ENCODE measurements around the gene CRMP1. TPM values are rescaled to one million over a fixed set of nuclear protein-coding genes. Genes with fewer than 3 reads are reported as not detected.

The CRMP1 gene
- total RNA-seq, 1 donor from 2014 or later: 15.4 TPM

DNA sequence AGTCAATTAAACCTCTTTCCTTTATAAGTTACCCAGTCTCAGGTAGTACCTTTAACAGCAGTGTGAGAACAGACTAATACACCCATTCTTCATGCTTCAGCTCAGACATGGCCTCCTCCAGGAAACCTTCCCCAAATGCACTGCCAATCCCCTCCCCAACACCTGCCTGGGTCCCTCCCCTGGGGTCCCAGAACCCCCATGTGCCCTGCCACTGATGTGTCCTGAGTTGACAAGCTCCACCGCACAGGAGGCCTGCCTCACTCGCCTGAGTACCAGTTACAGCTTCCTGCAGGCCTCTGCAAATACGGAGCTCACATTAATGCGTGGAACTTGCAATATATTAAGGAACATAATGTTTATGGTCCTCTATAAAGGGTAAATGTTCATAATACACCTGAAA, 34.9 kb upstream of the CRMP1 start:
- H3K27me3 ChIP-seq (ENCODE audit: control insufficient read depth, insufficient read depth, low read length): peaks cover 8% of the 10 kb centered on the region
- no peak for DNase-seq (ENCODE audit: low read depth)
- TF ChIP-seq, protein P1, sequence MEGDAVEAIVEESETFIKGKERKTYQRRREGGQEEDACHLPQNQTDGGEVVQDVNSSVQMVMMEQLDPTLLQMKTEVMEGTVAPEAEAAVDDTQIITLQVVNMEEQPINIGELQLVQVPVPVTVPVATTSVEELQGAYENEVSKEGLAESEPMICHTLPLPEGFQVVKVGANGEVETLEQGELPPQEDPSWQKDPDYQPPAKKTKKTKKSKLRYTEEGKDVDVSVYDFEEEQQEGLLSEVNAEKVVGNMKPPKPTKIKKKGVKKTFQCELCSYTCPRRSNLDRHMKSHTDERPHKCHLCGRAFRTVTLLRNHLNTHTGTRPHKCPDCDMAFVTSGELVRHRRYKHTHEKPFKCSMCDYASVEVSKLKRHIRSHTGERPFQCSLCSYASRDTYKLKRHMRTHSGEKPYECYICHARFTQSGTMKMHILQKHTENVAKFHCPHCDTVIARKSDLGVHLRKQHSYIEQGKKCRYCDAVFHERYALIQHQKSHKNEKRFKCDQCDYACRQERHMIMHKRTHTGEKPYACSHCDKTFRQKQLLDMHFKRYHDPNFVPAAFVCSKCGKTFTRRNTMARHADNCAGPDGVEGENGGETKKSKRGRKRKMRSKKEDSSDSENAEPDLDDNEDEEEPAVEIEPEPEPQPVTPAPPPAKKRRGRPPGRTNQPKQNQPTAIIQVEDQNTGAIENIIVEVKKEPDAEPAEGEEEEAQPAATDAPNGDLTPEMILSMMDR (IDR thresholded peaks at IDR 0.05; ENCODE audit: insufficient read depth, low read length, poor library complexity, severe bottlenecking): no peak
- no peaks in the 10 kb centered on the region for H3K36me3 ChIP-seq (ENCODE audit: control insufficient read depth, insufficient read depth, low read length)
- H3K4me3 ChIP-seq (ENCODE audit: low read depth, low read length): no peak overlapping the region

DNA sequence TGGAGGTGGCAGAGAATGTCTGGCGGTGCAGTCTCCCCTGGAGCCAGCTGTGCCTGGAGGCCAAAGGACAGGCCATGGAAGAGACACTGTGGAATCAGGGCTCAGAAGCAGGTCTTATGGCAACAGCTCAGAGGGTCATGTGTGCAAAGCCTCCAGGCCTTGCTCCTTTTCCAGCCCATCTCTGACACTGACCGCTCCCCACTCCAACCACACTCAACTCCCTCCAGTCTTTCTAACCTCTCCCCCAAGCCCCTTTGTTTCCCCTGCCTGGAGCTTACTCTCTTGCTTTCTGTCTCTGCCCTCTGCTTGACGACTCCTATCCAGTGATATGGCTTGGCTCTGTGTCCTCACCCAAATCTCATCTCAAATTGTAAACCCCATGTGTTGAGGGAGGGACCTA, 34.2 kb upstream of the CRMP1 start:
- TF ChIP-seq, protein P1 (IDR thresholded peaks at IDR 0.05; ENCODE audit: insufficient read depth, low read length, poor library complexity, severe bottlenecking): no peak
- Histone ChIP-seq H3K27me3 (ENCODE audit: control insufficient read depth, insufficient read depth, low read length) (peaks cover 6% of the 10 kb centered on the region), H3K4me3 (ENCODE audit: low read depth, low read length) (no peak overlapping the region), H3K36me3 (ENCODE audit: control insufficient read depth, insufficient read depth, low read length) (no peaks in the 10 kb centered on the region)
- DNase-seq (ENCODE audit: low read depth): no peak

DNA sequence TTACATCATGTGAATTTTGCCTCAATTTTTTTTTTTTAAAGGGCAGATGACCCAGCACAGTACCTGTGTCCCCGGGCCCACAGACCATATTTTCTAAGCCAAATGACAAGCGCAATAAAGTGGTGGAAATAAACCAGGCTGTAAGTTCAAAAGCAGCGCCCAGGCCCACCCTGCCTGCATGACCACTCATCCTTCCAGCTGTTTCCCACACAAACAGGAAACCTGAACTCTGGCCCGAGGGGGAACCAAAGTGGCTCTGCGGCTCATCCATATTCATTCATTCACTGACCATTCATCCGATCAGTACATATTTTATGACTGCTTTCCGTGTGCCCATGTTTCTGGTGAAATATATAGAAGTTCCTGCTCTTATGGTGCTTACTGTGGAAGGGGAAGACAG, 33.7 kb upstream of the CRMP1 start:
- no peak for DNase-seq (ENCODE audit: low read depth)

DNA sequence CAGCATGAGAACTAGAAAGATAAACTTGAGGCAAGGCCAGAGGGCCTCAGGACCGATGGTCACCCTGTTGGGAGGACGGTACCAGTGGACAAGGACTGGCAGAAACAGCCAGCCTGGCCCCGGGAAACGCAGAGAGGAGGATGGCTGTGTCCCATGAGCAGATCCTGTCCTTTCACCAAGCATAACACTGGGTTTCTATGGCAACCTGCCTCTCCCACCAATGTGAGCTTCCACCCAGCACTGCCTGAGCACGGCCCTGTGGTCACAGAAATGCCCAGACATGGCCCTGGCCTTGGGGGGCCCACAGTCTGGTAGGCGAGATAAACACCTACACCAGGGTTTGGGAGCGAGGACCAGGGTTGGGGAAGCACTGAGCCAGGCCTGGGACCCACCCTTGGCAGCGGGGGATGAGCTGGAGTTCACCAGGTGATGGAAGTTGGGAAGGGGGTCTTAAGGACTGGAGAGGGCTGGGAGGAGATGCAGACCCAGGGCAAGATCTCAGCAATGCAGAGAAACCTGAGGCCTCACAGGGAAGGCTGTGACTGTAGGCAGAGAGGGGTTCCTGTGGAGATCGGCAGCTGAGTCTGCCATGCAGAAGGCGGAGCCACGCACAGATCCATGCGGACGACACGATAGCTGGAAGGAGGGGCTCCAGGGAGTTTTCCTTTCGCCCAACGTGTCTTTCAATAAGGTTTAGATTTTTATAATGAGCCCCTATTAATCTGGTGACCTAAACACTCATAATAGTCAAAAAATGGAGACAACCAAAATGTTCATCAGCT, 32.7 kb upstream of the CRMP1 start:
- H3K27me3 ChIP-seq (ENCODE audit: control insufficient read depth, insufficient read depth, low read length): no peaks in the 10 kb centered on the region
- H3K36me3 ChIP-seq (ENCODE audit: control insufficient read depth, insufficient read depth, low read length): no peaks in the 10 kb centered on the region
- H3K4me3 ChIP-seq (ENCODE audit: low read depth, low read length): no peak overlapping the region
- DNase-seq (ENCODE audit: low read depth): no peak
- TF ChIP-seq, protein P1 (IDR thresholded peaks at IDR 0.05; ENCODE audit: insufficient read depth, low read length, poor library complexity, severe bottlenecking): no peak

More for the DNA sequence above, 33.7 kb upstream of the CRMP1 start:
- Histone ChIP-seq H3K4me3 (ENCODE audit: low read depth, low read length) (no peak overlapping the region), H3K27me3 (ENCODE audit: control insufficient read depth, insufficient read depth, low read length) (peaks cover 3% of the 10 kb centered on the region), H3K36me3 (ENCODE audit: control insufficient read depth, insufficient read depth, low read length) (no peaks in the 10 kb centered on the region)
- TF ChIP-seq, protein P1 (IDR thresholded peaks at IDR 0.05; ENCODE audit: insufficient read depth, low read length, poor library complexity, severe bottlenecking): no peak

GRCh38 chr4:5924461-5925125, 31.7 kb upstream of the CRMP1 start:
- DNase-seq (ENCODE audit: low read depth): no peak
- H3K27me3 ChIP-seq (ENCODE audit: control insufficient read depth, insufficient read depth, low read length): no peaks in the 10 kb centered on the region
- no peak overlapping the region for H3K4me3 ChIP-seq (ENCODE audit: low read depth, low read length)
- TF ChIP-seq, protein P1 (IDR thresholded peaks at IDR 0.05; ENCODE audit: insufficient read depth, low read length, poor library complexity, severe bottlenecking): no peak
- H3K36me3 ChIP-seq (ENCODE audit: control insufficient read depth, insufficient read depth, low read length): no peaks in the 10 kb centered on the region
